ENCODE measurements around the gene TST.

Gene TST

GRCh38 chr22:36988075-36988832 is 31.0 kb downstream of the TST start:
- Mint-ChIP-seq H3K4me1 (ENCODE audit: low read depth in 2 of 2) (peaks cover 0 to 5% of the 10 kb centered on the region in 2 donors), H3K36me3 (ENCODE audit: insufficient read depth) (no peaks in the 10 kb centered on the region), H3K27ac (no peak overlapping the region), H3K27me3 (peaks cover 45 to 65% of the 10 kb centered on the region in 2 donors), H3K4me3 (no peak overlapping the region), H3K9me3 (peaks cover 0 to 3% of the 10 kb centered on the region in 2 donors)
- no peak for DNase-seq
- ATAC-seq (replicated peaks): no peak

- Mint-ChIP-seq H3K27ac (no peak overlapping the region), H3K4me3 (no peak overlapping the region), H3K9me3 (peaks cover 0 to 3% of the 10 kb centered on the region in 2 donors), H3K27me3 (peaks cover 48 to 71% of the 10 kb centered on the region in 2 donors), H3K4me1 (ENCODE audit: low read depth in 2 of 2) (peaks cover 1 to 5% of the 10 kb centered on the region in 2 donors), H3K36me3 (ENCODE audit: insufficient read depth) (no peaks in the 10 kb centered on the region)
- ATAC-seq (replicated peaks): no peak
- DNase-seq: peak in 1 of 3 experiments; percentile 11
Observed at GRCh38 chr22:36986242-36986821, 32.9 kb downstream of the TST start.

- Mint-ChIP-seq H3K4me1 (ENCODE audit: low read depth in 2 of 2) (peaks cover 2 to 5% of the 10 kb centered on the region in 2 donors), H3K27ac (no peak overlapping the region), H3K9me3 (peaks cover 0 to 3% of the 10 kb centered on the region in 2 donors), H3K36me3 (ENCODE audit: insufficient read depth) (no peaks in the 10 kb centered on the region), H3K27me3 (peaks cover 42 to 65% of the 10 kb centered on the region in 2 donors), H3K4me3 (no peak overlapping the region)
- DNase-seq: no peak
- no peak for ATAC-seq (replicated peaks)
Observed at GRCh38 chr22:36985211-36985889, 33.9 kb downstream of the TST start.

GRCh38 chr22:36982136-36982535 is 37.1 kb downstream of the TST start:
- ATAC-seq (replicated peaks): no peak
- Mint-ChIP-seq H3K9me3 (peaks cover 0 to 3% of the 10 kb centered on the region in 2 donors), H3K4me3 (no peak overlapping the region), H3K27me3 (peaks cover 26 to 40% of the 10 kb centered on the region in 2 donors), H3K36me3 (ENCODE audit: insufficient read depth) (peaks cover 9% of the 10 kb centered on the region), H3K4me1 (ENCODE audit: low read depth in 2 of 2) (peaks cover 9 to 10% of the 10 kb centered on the region in 2 donors), H3K27ac (no peak overlapping the region)
- DNase-seq: no peak

- peaks cover 9% of the 10 kb centered on the region for H3K36me3 Mint-ChIP-seq (ENCODE audit: insufficient read depth)
- no peak overlapping the region for H3K4me3 Mint-ChIP-seq
- no peak for ATAC-seq (replicated peaks)
- peaks cover 0 to 3% of the 10 kb centered on the region in 2 donors for H3K9me3 Mint-ChIP-seq
- peaks cover 11 to 12% of the 10 kb centered on the region in 2 donors for H3K4me1 Mint-ChIP-seq (ENCODE audit: low read depth in 2 of 2)
- H3K27ac Mint-ChIP-seq: no peak overlapping the region
- peaks cover 26 to 40% of the 10 kb centered on the region in 2 donors for H3K27me3 Mint-ChIP-seq
- DNase-seq: no peak
Observed at GRCh38 chr22:36981247-36981775, 37.9 kb downstream of the TST start.

- H3K27ac Mint-ChIP-seq: no peak overlapping the region
- no peak for ATAC-seq (replicated peaks)
Observed at GRCh38 chr22:36979016-36979910, 40.0 kb downstream of the TST start.

GRCh38 chr22:36977947-36978660 is 41.1 kb downstream of the TST start:
- H3K9me3 Mint-ChIP-seq: no peaks in the 10 kb centered on the region
- ATAC-seq (replicated peaks): peak; percentile 87

More at GRCh38 chr22:36979016-36979910, 40.0 kb downstream of the TST start:
- no peak overlapping the region for H3K4me3 Mint-ChIP-seq
- no peaks in the 10 kb centered on the region for H3K9me3 Mint-ChIP-seq
- peaks cover 26 to 32% of the 10 kb centered on the region in 2 donors for H3K27me3 Mint-ChIP-seq
- no peak for DNase-seq
- H3K4me1 Mint-ChIP-seq (ENCODE audit: low read depth in 2 of 2): peaks cover 11 to 12% of the 10 kb centered on the region in 2 donors
- peaks cover 9% of the 10 kb centered on the region for H3K36me3 Mint-ChIP-seq (ENCODE audit: insufficient read depth)

GRCh38 chr22:36977401-36977861 is 41.8 kb downstream of the TST start:
- DNase-seq (peak; percentile 80 to 84 (median 81)), ATAC-seq (replicated peaks) (peak; percentile 93)
- Mint-ChIP-seq H3K4me1 (ENCODE audit: low read depth in 2 of 2) (peaks cover 11 to 12% of the 10 kb centered on the region in 2 donors), H3K36me3 (ENCODE audit: insufficient read depth) (peaks cover 9% of the 10 kb centered on the region), H3K9me3 (no peaks in the 10 kb centered on the region), H3K4me3 (peak overlapping the region; percentile 90 to 98), H3K27ac (peak overlapping the region; percentile 85 to 94), H3K27me3 (peaks cover 13 to 15% of the 10 kb centered on the region in 2 donors)

More at GRCh38 chr22:36977947-36978660, 41.1 kb downstream of the TST start:
- Mint-ChIP-seq H3K27ac (peak overlapping the region; percentile 85 to 94), H3K4me1 (ENCODE audit: low read depth in 2 of 2) (peaks cover 11 to 12% of the 10 kb centered on the region in 2 donors), H3K36me3 (ENCODE audit: insufficient read depth) (peaks cover 9% of the 10 kb centered on the region), H3K4me3 (peak overlapping the region; percentile 90 to 98), H3K27me3 (peaks cover 20 to 22% of the 10 kb centered on the region in 2 donors)
- peak; percentile 87 to 89 (median 89) for DNase-seq

- peaks cover 7% of the 10 kb centered on the region in 2 donors for H3K27me3 Mint-ChIP-seq
- peak overlapping the region in 1 of 2 donors; percentile 85 for H3K27ac Mint-ChIP-seq
- H3K9me3 Mint-ChIP-seq: no peaks in the 10 kb centered on the region
- H3K4me3 Mint-ChIP-seq: peak overlapping the region; percentile 90 to 98
- H3K36me3 Mint-ChIP-seq (ENCODE audit: insufficient read depth): peaks cover 9% of the 10 kb centered on the region
- DNase-seq: no peak
- no peak for ATAC-seq (replicated peaks)
- peaks cover 11 to 12% of the 10 kb centered on the region in 2 donors for H3K4me1 Mint-ChIP-seq (ENCODE audit: low read depth in 2 of 2)
Observed at GRCh38 chr22:36976606-36977005, 42.6 kb downstream of the TST start.

GRCh38 chr22:36971341-36972125 is 47.7 kb downstream of the TST start:
- Mint-ChIP-seq H3K4me3 (no peak overlapping the region), H3K9me3 (no peaks in the 10 kb centered on the region), H3K4me1 (ENCODE audit: low read depth in 2 of 2) (no peaks in the 10 kb centered on the region), H3K27me3 (peaks cover 0 to 14% of the 10 kb centered on the region in 2 donors), H3K36me3 (ENCODE audit: insufficient read depth) (no peaks in the 10 kb centered on the region), H3K27ac (no peak overlapping the region)
- DNase-seq (no peak), ATAC-seq (replicated peaks) (no peak)

- no peak overlapping the region for H3K27ac Mint-ChIP-seq
- no peak overlapping the region for H3K4me3 Mint-ChIP-seq
- no peaks in the 10 kb centered on the region for H3K4me1 Mint-ChIP-seq (ENCODE audit: low read depth in 2 of 2)
- H3K9me3 Mint-ChIP-seq: no peaks in the 10 kb centered on the region
- H3K36me3 Mint-ChIP-seq (ENCODE audit: insufficient read depth): no peaks in the 10 kb centered on the region
- peaks cover 4 to 14% of the 10 kb centered on the region in 2 donors for H3K27me3 Mint-ChIP-seq
- ATAC-seq (replicated peaks) (no peak), DNase-seq (no peak)
Observed at GRCh38 chr22:36968249-36968964, 50.8 kb downstream of the TST start.
